Esophagus squamous epithelium (tissue), 4 donors: ENCODE results near the gene OR2L3.

Experiments
- CTCF ChIP-seq, 6 experiments: fragments of 450-650 bp in 4 of 6; fragments of 200-600 bp in 2 of 6; sonication (generic) in 2 of 6; IDR thresholded peaks; one replicate each; pipeline ENCODE4 v1.5.1; 2016 to 2019; ENCODE audit warnings: antibody characterized with exemption in 6 of 6, mild to moderate bottlenecking in 4 of 6, moderate library complexity in 4 of 6
- POLR2A ChIP-seq, 4 donors: fragments of 450-650 bp; IDR thresholded peaks; one replicate each; pipeline ENCODE4 v1.6.1; 2017; ENCODE audit warnings: antibody characterized with exemption in 4 of 4, mild to moderate bottlenecking in 4 of 4, moderate library complexity in 3 of 4

GRCh38 chr1:248045209-248045608 is 1.4 kb upstream of the OR2L3 start:
- TF ChIP-seq CTCF (IDR thresholded peaks at IDR 0.05) (no peak), POLR2A (IDR thresholded peaks at IDR 0.05) (no peak)
